IPS-18c (cell line): ENCODE measurements around the gene ENDOD1.

Experiments
- H3K4me3 ChIP-seq: 2 replicates; pipeline ENCODE4 v1.7.0; 2013; ENCODE audit warnings: low read depth, mild to moderate bottlenecking, low read length, moderate library complexity; ENCODE audit not compliant: insufficient read depth
- H3K9me3 ChIP-seq: one replicate; pipeline ENCODE4 v1.6.1; 2013; ENCODE audit warnings: mild to moderate bottlenecking, low read length, moderate library complexity; ENCODE audit not compliant: control insufficient read depth, insufficient read depth

ENDOD1 gene

GRCh38 chr11:95070471-95070870, 19.2 kb upstream of the ENDOD1 start:
- no peak overlapping the region for H3K4me3 ChIP-seq
- peaks cover 3% of the 10 kb centered on the region for H3K9me3 ChIP-seq

GRCh38 chr11:95072948-95073347, 16.7 kb upstream of the ENDOD1 start:
- H3K4me3 ChIP-seq: no peak overlapping the region
- peaks cover under 1% of the 10 kb centered on the region for H3K9me3 ChIP-seq

GRCh38 chr11:95074792-95075563, 14.7 kb upstream of the ENDOD1 start:
- no peaks in the 10 kb centered on the region for H3K9me3 ChIP-seq
- no peak overlapping the region for H3K4me3 ChIP-seq

GRCh38 chr11:95076416-95076815, 13.2 kb upstream of the ENDOD1 start:
- Histone ChIP-seq H3K9me3 (no peaks in the 10 kb centered on the region), H3K4me3 (no peak overlapping the region)

- H3K9me3 ChIP-seq: no peaks in the 10 kb centered on the region
These were observed 12.7 kb upstream of the ENDOD1 start for GRCh38 chr11:95076981-95077380.

GRCh38 chr11:95078526-95078925, 11.1 kb upstream of the ENDOD1 start:
- no peak overlapping the region for H3K4me3 ChIP-seq
- H3K9me3 ChIP-seq: no peaks in the 10 kb centered on the region

More at GRCh38 chr11:95076981-95077380, 12.7 kb upstream of the ENDOD1 start:
- H3K4me3 ChIP-seq: no peak overlapping the region

- H3K4me3 ChIP-seq: no peak overlapping the region
- no peaks in the 10 kb centered on the region for H3K9me3 ChIP-seq
These were observed 8.6 kb upstream of the ENDOD1 start for GRCh38 chr11:95081010-95081409.

- Histone ChIP-seq H3K4me3 (no peak overlapping the region), H3K9me3 (no peaks in the 10 kb centered on the region)
These were observed 8.2 kb upstream of the ENDOD1 start for GRCh38 chr11:95081412-95081811.

GRCh38 chr11:95082576-95083001, 7.1 kb upstream of the ENDOD1 start:
- Histone ChIP-seq H3K4me3 (no peak overlapping the region), H3K9me3 (no peaks in the 10 kb centered on the region)

GRCh38 chr11:95084509-95084908, 5.1 kb upstream of the ENDOD1 start:
- H3K4me3 ChIP-seq: no peak overlapping the region
- H3K9me3 ChIP-seq: no peaks in the 10 kb centered on the region

GRCh38 chr11:95085117-95085816, 4.4 kb upstream of the ENDOD1 start:
- Histone ChIP-seq H3K9me3 (no peaks in the 10 kb centered on the region), H3K4me3 (no peak overlapping the region)

GRCh38 chr11:95086151-95086550, 3.5 kb upstream of the ENDOD1 start:
- Histone ChIP-seq H3K4me3 (no peak overlapping the region), H3K9me3 (no peaks in the 10 kb centered on the region)

GRCh38 chr11:95086836-95087570, 2.6 kb upstream of the ENDOD1 start:
- Histone ChIP-seq H3K4me3 (no peak overlapping the region), H3K9me3 (no peaks in the 10 kb centered on the region)

- Histone ChIP-seq H3K9me3 (no peaks in the 10 kb centered on the region), H3K4me3 (peak overlapping the region; percentile 79)
These were observed 563 bp upstream of the ENDOD1 start for GRCh38 chr11:95088946-95089619.

- H3K4me3 ChIP-seq: no peak overlapping the region
- no peaks in the 10 kb centered on the region for H3K9me3 ChIP-seq
These were observed 2.1 kb downstream of the ENDOD1 start for GRCh38 chr11:95091663-95092180.

- Histone ChIP-seq H3K4me3 (no peak overlapping the region), H3K9me3 (no peaks in the 10 kb centered on the region)
These were observed 3.1 kb downstream of the ENDOD1 start for GRCh38 chr11:95092549-95093324.
